Motor neuron (in vitro differentiated cells): ENCODE data around the gene HMGB4. TPM values are rescaled to one million over a fixed set of nuclear protein-coding genes. Genes with fewer than 3 reads are reported as not detected.

Source experiments
- ATAC-seq, 8 experiments: fragments of 200-7000 bp; cut with Tn5 transposase; replicated peaks in 6 of 8; 2 replicates each; pipeline ENCODE4 v1.8.0; 2021; ENCODE audit warnings: mild to moderate bottlenecking in 8 of 8, moderate library complexity in 8 of 8
- H3K27ac ChIP-seq, 2 donors: fragments of 250-450 bp; sonication (Bioruptor Pico); 2 replicates each; pipeline ENCODE4 v1.9.0; 2021; ENCODE audit warnings: antibody characterized with exemption in 2 of 2, mild to moderate bottlenecking in 2 of 2, moderate library complexity in 1 of 2
- H3K4me1 ChIP-seq, 2 donors: fragments of 250-450 bp; sonication (Bioruptor Pico); replicated peaks in 1 of 2; 2 replicates each; pipeline ENCODE4 v1.6.1; 2021; ENCODE audit warnings: antibody characterized with exemption in 2 of 2, mild to moderate bottlenecking in 2 of 2, moderate library complexity in 1 of 2
- H3K4me3 ChIP-seq, 5 donors: fragments of 250-450 bp; sonication (Bioruptor Pico); 2 replicates each; pipeline ENCODE4 v1.9.0; 2021; ENCODE audit warnings: antibody characterized with exemption in 5 of 5, mild to moderate bottlenecking in 5 of 5, moderate library complexity in 4 of 5
- WGBS, 10 experiments: fragments of 450-650 bp; shearing (Covaris generic); methylation state at CpG; one replicate each; pipeline ENCODE4 v1.0.0; 2022; 5-methylcytosine and 5-hydroxymethylcytosine counted together
- in situ Hi-C, 9 experiments: fragments of 400-800 bp; cut with MboI; loops; one replicate each; pipeline ENCODE4 v1.15.0; 2021; ENCODE audit warnings: low sequenced_read_pairs in 9 of 9, low pct_unique_long_range_greater_than_20kb in 2 of 9; ENCODE audit not compliant: unreplicated experiment in 9 of 9
- total RNA-seq, 8 experiments: library from RNA; unstranded; fragments of 300-600 nt; gene quantifications; 2 replicates each; pipeline versions ENCODE4 v1.2.3 to v1.2.4, GENCODE V29; 2022

Gene HMGB4
- under 1 TPM in 4 of 8 experiments, not detected in 4; 0.08 to 0.85 (median 0.33) TPM for total RNA-seq

GRCh38 chr1:33863779-33864178 lies at the start of gene HMGB4:
Gene HMGB4, plus strand, starts transcription at chr1:33864079. Its CDS starts 113 bp downstream, at chr1:33864192.
- no peak for ATAC-seq
- H3K27ac ChIP-seq, result no peak within 1 kb of the TSS
- no peaks in the 10 kb centered on the region for H3K4me1 ChIP-seq
- WGBS, 10 experiments, result 73 to 94% (median 76%) methylated on average over 2 to 3 of the region's 3 CpGs; no CpG with 5 or more reads in 5 of the 10 experiments
- no peak within 1 kb of the TSS for H3K4me3 ChIP-seq
- in situ Hi-C loops, result no loop called here

GRCh38 chr1:33814166-33814565 lies 49.7 kb upstream of the HMGB4 start:
- H3K27ac ChIP-seq, result no peak overlapping the region
- no peaks in the 10 kb centered on the region for H3K4me1 ChIP-seq
- H3K4me3 ChIP-seq, result no peak overlapping the region
- no peak for ATAC-seq
- in situ Hi-C loops, result no loop called here
- 84 to 100% (median 100%) methylated on average over 1 to 2 of the region's 2 CpGs; no CpG with 5 or more reads in 1 of the 10 experiments for WGBS, 10 experiments

- in situ Hi-C loops, result no loop called here
These were observed 48.8 kb upstream of the HMGB4 start for GRCh38 chr1:33815061-33815460.

GRCh38 chr1:33818071-33818470 lies 45.8 kb upstream of the HMGB4 start:
- Histone ChIP-seq H3K27ac (no peak overlapping the region), H3K4me3 (no peak overlapping the region), H3K4me1 (no peaks in the 10 kb centered on the region)
- ATAC-seq, result no peak
- 38 to 90% (median 84%) methylated on average over 1 to 3 of the region's 3 CpGs; no CpG with 5 or more reads in 2 of the 10 experiments for WGBS, 10 experiments
- in situ Hi-C loops, result no loop called here

More at GRCh38 chr1:33815061-33815460, 48.8 kb upstream of the HMGB4 start:
- ATAC-seq, result no peak
- Histone ChIP-seq H3K4me3 (no peak overlapping the region), H3K4me1 (no peaks in the 10 kb centered on the region), H3K27ac (no peak overlapping the region)
- 47 to 97% (median 80%) methylated on average over 1 to 4 of the region's 4 CpGs; no CpG with 5 or more reads in 1 of the 10 experiments for WGBS, 10 experiments

GRCh38 chr1:33819290-33819912 lies 44.5 kb upstream of the HMGB4 start:
- WGBS, 10 experiments, result 61 to 93% (median 82%) methylated on average over 2 to 9 of the region's 10 CpGs; no CpG with 5 or more reads in 4 of the 10 experiments
- ATAC-seq, result no peak
- H3K4me1 ChIP-seq, result no peaks in the 10 kb centered on the region
- in situ Hi-C loops, result no loop called here
- H3K4me3 ChIP-seq, result no peak overlapping the region
- no peak overlapping the region for H3K27ac ChIP-seq

- Histone ChIP-seq H3K4me1 (no peaks in the 10 kb centered on the region), H3K4me3 (no peak overlapping the region), H3K27ac (no peak overlapping the region)
- no peak for ATAC-seq
- in situ Hi-C loops, result no loop called here
- 40 to 93% (median 70%) methylated on average over 1 to 7 of the region's 7 CpGs; no CpG with 5 or more reads in 1 of the 10 experiments for WGBS, 10 experiments
These were observed 44.0 kb upstream of the HMGB4 start for GRCh38 chr1:33819913-33820311.

GRCh38 chr1:33820804-33821203 lies 43.1 kb upstream of the HMGB4 start:
- in situ Hi-C loops, result no loop called here
- no peak for ATAC-seq
- H3K4me1 ChIP-seq, result no peaks in the 10 kb centered on the region
- WGBS, 10 experiments, result 29 to 100% (median 79%) methylated on average over 1 to 4 of the region's 5 CpGs; no CpG with 5 or more reads in 4 of the 10 experiments
- no peak overlapping the region for H3K27ac ChIP-seq
- no peak overlapping the region for H3K4me3 ChIP-seq

GRCh38 chr1:33821291-33821690 lies 42.6 kb upstream of the HMGB4 start:
- WGBS, 10 experiments, result 82 to 100% (median 88%) methylated on average over 1 to 6 of the region's 6 CpGs; no CpG with 5 or more reads in 4 of the 10 experiments
- Histone ChIP-seq H3K4me3 (no peak overlapping the region), H3K4me1 (no peaks in the 10 kb centered on the region), H3K27ac (no peak overlapping the region)
- in situ Hi-C loops, result no loop called here
- no peak for ATAC-seq

GRCh38 chr1:33822396-33822795 lies 41.5 kb upstream of the HMGB4 start:
- WGBS, 10 experiments, result 40 to 78% (median 56%) methylated on average over 1 to 5 of the region's 6 CpGs; no CpG with 5 or more reads in 4 of the 10 experiments
- Histone ChIP-seq H3K27ac (no peak overlapping the region), H3K4me1 (no peaks in the 10 kb centered on the region), H3K4me3 (no peak overlapping the region)
- in situ Hi-C loops, result no loop called here
- no peak for ATAC-seq

- ATAC-seq, result no peak
- in situ Hi-C loops, result no loop called here
- Histone ChIP-seq H3K27ac (no peak overlapping the region), H3K4me3 (no peak overlapping the region), H3K4me1 (no peaks in the 10 kb centered on the region)
- 83 to 100% (median 100%) methylated on average over 1 to 2 of the region's 2 CpGs; no CpG with 5 or more reads in 6 of the 10 experiments for WGBS, 10 experiments
These were observed 40.5 kb upstream of the HMGB4 start for GRCh38 chr1:33823401-33823800.

GRCh38 chr1:33823830-33824229 lies 40.0 kb upstream of the HMGB4 start:
- Histone ChIP-seq H3K27ac (no peak overlapping the region), H3K4me3 (no peak overlapping the region), H3K4me1 (no peaks in the 10 kb centered on the region)
- in situ Hi-C loops, result no loop called here
- WGBS, 10 experiments, result 50 to 92% (median 88%) methylated on average over 1 of the region's 1 CpG; no CpG with 5 or more reads in 3 of the 10 experiments
- no peak for ATAC-seq

- WGBS, 10 experiments, result 78 to 93% (median 80%) methylated on average over 3 to 6 of the region's 6 CpGs; no CpG with 5 or more reads in 7 of the 10 experiments
- Histone ChIP-seq H3K4me1 (no peaks in the 10 kb centered on the region), H3K27ac (no peak overlapping the region), H3K4me3 (no peak overlapping the region)
- in situ Hi-C loops, result no loop called here
- ATAC-seq, result no peak
These were observed 39.6 kb upstream of the HMGB4 start for GRCh38 chr1:33824321-33824720.

GRCh38 chr1:33824971-33825370 lies 38.9 kb upstream of the HMGB4 start:
- in situ Hi-C loops, result no loop called here
- no peak for ATAC-seq
- Histone ChIP-seq H3K27ac (no peak overlapping the region), H3K4me1 (no peaks in the 10 kb centered on the region), H3K4me3 (no peak overlapping the region)
- WGBS, 10 experiments, result 40% methylated on average over 1 of the region's 1 CpG; no CpG with 5 or more reads in 9 of the 10 experiments

GRCh38 chr1:33825506-33825905 lies 38.4 kb upstream of the HMGB4 start:
- 58 to 84% (median 81%) methylated on average over 1 to 10 of the region's 10 CpGs; no CpG with 5 or more reads in 2 of the 10 experiments for WGBS, 10 experiments
- no peak overlapping the region for H3K4me3 ChIP-seq
- in situ Hi-C loops, result no loop called here
- H3K27ac ChIP-seq, result no peak overlapping the region
- ATAC-seq, result no peak
- H3K4me1 ChIP-seq, result no peaks in the 10 kb centered on the region
